ENCODE data around the gene PRRC2A. TPM values are rescaled to one million over a fixed set of nuclear protein-coding genes. Genes with fewer than 3 reads are reported as not detected.

PRRC2A gene
- total RNA-seq, 2 experiments from 2014 or later: 246 to 257 TPM

DNA sequence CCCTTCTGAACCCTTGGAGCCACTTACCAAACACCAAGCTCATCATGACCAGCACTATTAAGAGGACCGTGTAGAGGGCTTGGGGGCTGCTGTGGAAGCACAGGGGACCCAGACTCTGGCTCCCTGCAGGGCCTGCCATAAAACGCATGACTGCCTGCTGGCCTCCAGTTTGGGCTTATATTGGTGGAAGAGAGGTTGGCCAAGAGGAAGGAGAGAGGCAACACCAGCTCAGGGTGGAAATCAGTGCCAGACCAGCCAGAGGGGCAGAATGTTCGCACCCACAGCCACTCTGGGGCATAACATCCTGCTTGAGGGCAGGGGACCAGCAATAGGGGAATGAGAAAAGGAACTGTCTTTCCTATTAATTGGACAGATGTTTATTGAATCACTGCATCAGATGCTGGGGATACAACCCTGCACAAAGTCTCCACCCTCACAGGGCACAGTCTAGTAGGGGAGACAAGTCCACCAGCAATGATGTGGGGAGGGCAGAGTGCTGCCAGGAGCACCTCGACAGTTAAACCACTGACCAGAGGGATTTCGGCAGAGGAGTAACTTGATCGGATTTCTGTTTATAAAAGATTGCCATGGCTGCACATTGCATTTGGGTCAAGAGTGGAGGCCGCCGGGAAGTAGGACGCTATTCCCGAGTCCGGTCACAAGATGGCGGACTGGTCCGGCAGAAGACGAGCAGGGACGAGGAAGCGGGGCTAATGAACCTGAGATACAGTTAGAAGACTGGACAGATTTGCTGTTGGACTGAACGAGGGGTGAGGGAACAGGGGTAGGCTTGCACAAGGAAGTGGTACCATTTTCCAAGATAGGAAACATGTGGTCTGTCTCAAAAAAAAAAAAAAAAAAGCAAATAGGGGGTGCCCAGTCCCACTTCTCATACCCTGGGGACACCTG, 60.0 kb downstream of the PRRC2A start, which contains the start of gene LY6G5C:
Gene LY6G5C, minus strand, starts transcription at position 842 of the 909 bp plus-strand sequence. Its CDS starts 694 bp downstream, at position 148.
- peaks cover 15% of the 10 kb centered on the region for H3K4me1 Mint-ChIP-seq (ENCODE audit: low read depth)
- no peaks in the 10 kb centered on the region for H3K27me3 Mint-ChIP-seq
- peak; percentile 82 for DNase-seq
- H3K36me3 Mint-ChIP-seq: no peaks in the 10 kb centered on the region
- intact Hi-C loops (cut with micrococcal nuclease): loop anchor here (1.0 to 5.0 kb wide), 3 partner anchors 58 to 272 kb away; no protein-coding TSS in a partner anchor
- H3K27ac Mint-ChIP-seq: peak within 1 kb of the TSS; percentile 44
- POLR2A ChIA-PET: interaction anchor here (0.8 to 1.0 kb wide), 3 partner anchors 16 to 89 kb away, joined by 3 read pairs; partner anchors contain the start of gene GPANK1
- H3K9me3 Mint-ChIP-seq: no peaks in the 10 kb centered on the region
- peak within 1 kb of the TSS; percentile 76 for H3K4me3 Mint-ChIP-seq
- CTCF ChIA-PET: interaction anchor here (0.7 to 1.5 kb wide), 17 partner anchors 9 to 279 kb away, joined by 3 to 10 read pairs (median 3); partner anchors contain the start of genes MSH5, NELFE and SKIC2

DNA sequence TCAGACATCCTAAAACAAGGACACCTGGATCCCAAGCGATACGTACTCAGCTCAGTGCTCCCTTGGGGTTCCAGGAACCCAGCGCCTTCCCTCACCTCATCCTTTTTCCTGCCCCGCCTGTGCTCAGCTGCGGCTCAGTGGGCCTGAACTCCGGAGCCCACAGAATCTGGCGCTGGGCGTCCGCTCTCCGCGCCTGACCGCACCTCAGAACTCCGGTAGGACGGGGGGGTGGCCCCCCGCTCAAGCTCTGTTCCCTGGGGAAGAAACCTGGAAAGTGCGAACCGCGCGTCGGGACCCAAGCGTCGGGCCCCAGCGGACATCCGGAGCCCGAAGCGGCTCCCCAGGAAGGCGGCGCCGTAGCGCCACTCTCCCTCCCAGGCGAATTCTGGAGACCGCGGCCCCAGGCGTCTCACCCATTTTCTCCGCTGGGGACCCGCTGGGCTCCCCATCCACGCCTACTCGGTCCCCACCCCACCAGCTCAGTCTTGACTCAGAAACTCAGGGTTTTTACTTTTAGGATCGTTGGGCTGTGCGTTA, 60.7 kb downstream of the PRRC2A start:
- intact Hi-C loops (cut with micrococcal nuclease): loop anchor here (2.0 to 5.0 kb wide), 2 partner anchors 58 to 271 kb away; no protein-coding TSS in a partner anchor
- peaks cover 15% of the 10 kb centered on the region for H3K4me1 Mint-ChIP-seq (ENCODE audit: low read depth)
- peak overlapping the region; percentile 44 for H3K27ac Mint-ChIP-seq
- H3K27me3 Mint-ChIP-seq: no peaks in the 10 kb centered on the region
- POLR2A ChIA-PET: interaction anchor here (0.5 to 1.0 kb wide), 4 partner anchors 17 to 124 kb away, joined by 3 read pairs; partner anchors contain the start of gene GPANK1
- peak overlapping the region; percentile 76 for H3K4me3 Mint-ChIP-seq
- peak; percentile 67 for DNase-seq
- CTCF ChIA-PET: interaction anchor here (0.7 to 1.5 kb wide), 14 partner anchors 8 to 278 kb away, joined by 3 to 10 read pairs (median 4); partner anchors contain the start of genes MSH5, NELFE and SKIC2
- no peaks in the 10 kb centered on the region for H3K9me3 Mint-ChIP-seq
- H3K36me3 Mint-ChIP-seq: peaks cover 2% of the 10 kb centered on the region

DNA sequence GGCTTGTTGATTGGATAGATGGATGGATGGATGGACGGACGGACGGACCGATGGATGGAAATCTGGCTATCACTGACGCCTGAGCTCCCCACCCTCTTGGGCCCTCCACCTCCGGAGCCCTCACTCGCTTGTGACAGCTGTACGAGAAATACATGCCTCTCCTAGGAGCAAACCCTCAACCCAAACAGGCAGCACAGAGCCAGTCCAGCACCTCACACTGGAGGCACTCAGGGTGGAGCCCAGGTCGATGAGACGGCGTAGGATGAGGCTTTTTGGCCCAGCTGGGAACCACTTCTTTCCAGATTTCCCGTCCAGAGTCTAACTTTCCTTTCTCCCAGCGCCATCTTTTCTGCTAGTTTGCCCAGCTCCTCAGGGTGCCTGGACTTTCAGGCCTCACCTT, 63.1 kb downstream of the PRRC2A start:
- no peaks in the 10 kb centered on the region for H3K27me3 Mint-ChIP-seq
- ChIA-PET POLR2A (no interaction called here), CTCF (interaction anchor here (1.1 to 2.0 kb wide), 3 partner anchors 9 to 147 kb away, joined by 3 to 7 read pairs (median 4); no protein-coding TSS in a partner anchor)

DNA sequence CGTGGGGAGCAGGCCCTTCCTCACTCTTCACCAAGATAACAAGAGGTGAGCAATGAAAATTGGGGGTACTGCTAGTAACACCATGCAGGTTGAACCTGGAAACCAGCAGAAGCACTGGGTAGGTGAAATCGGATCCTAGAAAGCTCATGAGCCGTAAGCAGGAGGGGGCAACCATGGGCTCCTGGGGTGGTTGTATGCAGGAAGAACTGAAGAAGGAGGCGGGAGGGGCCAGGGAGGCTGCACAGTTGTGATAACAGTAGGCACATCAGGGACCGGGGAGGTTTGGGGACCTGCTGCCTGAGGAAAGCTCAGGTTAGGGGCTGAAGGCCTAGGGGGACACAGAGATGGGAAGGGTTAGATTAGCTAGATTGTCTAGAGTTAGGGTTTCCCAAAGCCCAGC, 66.0 kb downstream of the PRRC2A start:
- no peaks in the 10 kb centered on the region for H3K9me3 Mint-ChIP-seq
- H3K27ac Mint-ChIP-seq: peak overlapping the region; percentile 36
- intact Hi-C loops (cut with micrococcal nuclease): no loop called here
- ChIA-PET CTCF (no interaction called here), POLR2A (interaction anchor here (0.8 kb wide), 1 partner anchor 54 kb away, joined by 3 read pairs; the partner anchor contains the start of gene MSH5)
- no peak for DNase-seq
- H3K27me3 Mint-ChIP-seq: no peaks in the 10 kb centered on the region
- H3K4me3 Mint-ChIP-seq: no peak overlapping the region
- peaks cover 10% of the 10 kb centered on the region for H3K36me3 Mint-ChIP-seq
- H3K4me1 Mint-ChIP-seq (ENCODE audit: low read depth): peaks cover 9% of the 10 kb centered on the region

More for the DNA sequence above, 63.1 kb downstream of the PRRC2A start:
- H3K4me3 Mint-ChIP-seq: no peak overlapping the region
- peaks cover 8% of the 10 kb centered on the region for H3K36me3 Mint-ChIP-seq
- intact Hi-C loops (cut with micrococcal nuclease): loop anchor here (5.0 kb wide), 1 partner anchor 269 kb away; no protein-coding TSS in a partner anchor
- peaks cover 15% of the 10 kb centered on the region for H3K4me1 Mint-ChIP-seq (ENCODE audit: low read depth)
- H3K27ac Mint-ChIP-seq: no peak overlapping the region
- no peaks in the 10 kb centered on the region for H3K9me3 Mint-ChIP-seq
- no peak for DNase-seq

DNA sequence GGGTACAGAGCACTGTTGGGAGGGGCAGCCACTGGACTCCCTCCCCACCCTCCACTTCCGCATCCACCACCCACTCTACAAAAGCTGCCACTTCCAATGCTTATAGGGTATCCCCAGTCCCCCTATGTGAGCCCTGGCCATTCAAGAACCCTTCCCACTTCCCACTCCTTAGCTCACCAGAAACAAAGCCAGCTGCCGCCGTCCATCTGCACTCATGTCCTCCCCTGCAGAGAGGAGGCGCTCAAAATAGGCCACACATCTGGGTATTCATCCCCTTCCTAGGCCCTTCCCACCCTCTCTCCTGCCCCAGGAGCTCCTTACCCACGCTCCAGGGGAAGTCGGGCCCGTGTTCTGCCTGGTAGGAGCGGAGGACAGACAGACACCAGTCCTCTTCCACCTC, 66.8 kb downstream of the PRRC2A start:
- ChIA-PET POLR2A (no interaction called here), CTCF (no interaction called here)
- intact Hi-C loops (cut with micrococcal nuclease): no loop called here
- DNase-seq: no peak
- no peak overlapping the region for H3K4me3 Mint-ChIP-seq
- no peak overlapping the region for H3K27ac Mint-ChIP-seq
- H3K9me3 Mint-ChIP-seq: no peaks in the 10 kb centered on the region
- peaks cover 5% of the 10 kb centered on the region for H3K4me1 Mint-ChIP-seq (ENCODE audit: low read depth)
- H3K36me3 Mint-ChIP-seq: peaks cover 10% of the 10 kb centered on the region
- H3K27me3 Mint-ChIP-seq: no peaks in the 10 kb centered on the region

Small RNAs within 50 kb of the gene (microRNA-seq; reads per million reads assigned to microRNA genes)
- gene MIR6832 (ENCODE audit: borderline microRNAs expressed, borderline number of aligned reads, borderline replicate concordance): not detected

Other genes starting within 250 kb of the PRRC2A start
- 1 to 10 TPM; 7.1 to 8.6 TPM for gene MICA, start 217.1 kb upstream of the PRRC2A start, total RNA-seq
- 10 to 100 TPM; 21.1 to 23.2 TPM for gene MICB, start 122.6 kb upstream of the PRRC2A start, total RNA-seq
- gene MCCD1, start 91.8 kb upstream of the PRRC2A start, total RNA-seq: not detected
- gene DDX39B, start 78.7 kb upstream of the PRRC2A start, total RNA-seq: 100 to 1,000 TPM; 538 to 547 TPM
- gene ATP6V1G2, start 74.1 kb upstream of the PRRC2A start, total RNA-seq: 1 to 10 TPM; 1.4 to 1.6 TPM
- 10 to 100 TPM; 18.5 to 21.5 TPM for gene NFKBIL1, start 73.1 kb upstream of the PRRC2A start, total RNA-seq
- 100 to 1,000 TPM; 696 to 733 TPM for gene LTA, start 48.4 kb upstream of the PRRC2A start, total RNA-seq
- 100 to 1,000 TPM; 165 to 167 TPM for gene TNF, start 45.1 kb upstream of the PRRC2A start, total RNA-seq
- gene LTB, start 38.3 kb upstream of the PRRC2A start, total RNA-seq: 100 to 1,000 TPM; 161 to 164 TPM
- gene LST1, start 34.4 kb upstream of the PRRC2A start, total RNA-seq: 10 to 100 TPM; 15.7 to 16.9 TPM
- gene NCR3, start 27.7 kb upstream of the PRRC2A start, total RNA-seq: 10 to 100 TPM; 11.7 to 12.2 TPM
- gene AIF1, start 5.5 kb upstream of the PRRC2A start, total RNA-seq: 10 to 100 TPM; 26.1 to 29.0 TPM
- 100 to 1,000 TPM; 351 to 354 TPM for gene BAG6, start 31.9 kb downstream of the PRRC2A start, total RNA-seq
- 1 to 10 TPM; 2.9 to 3.1 TPM for gene APOM, start 35.2 kb downstream of the PRRC2A start, total RNA-seq
- gene C6orf47, start 40.1 kb downstream of the PRRC2A start, total RNA-seq: 10 to 100 TPM; 15.8 to 16.9 TPM
- 10 to 100 TPM; 31.6 to 32.3 TPM for gene GPANK1, start 44.3 kb downstream of the PRRC2A start, total RNA-seq
- 100 to 1,000 TPM; 227 to 234 TPM for gene CSNK2B, start 45.4 kb downstream of the PRRC2A start, total RNA-seq
- gene LY6G5B, start 49.3 kb downstream of the PRRC2A start, total RNA-seq: 10 to 100 TPM in 1 of 2 experiments, 1 to 10 TPM in 1; 9.2 to 11.6 TPM
- gene LY6G5C, start 60.4 kb downstream of the PRRC2A start, total RNA-seq: 1 to 10 TPM; 1.4 to 1.8 TPM
- 10 to 100 TPM; 29.1 to 29.6 TPM for gene ABHD16A, start 82.6 kb downstream of the PRRC2A start, total RNA-seq
- gene LY6G6F, start 86.2 kb downstream of the PRRC2A start, total RNA-seq: not detected
- gene LY6G6D, start 94.6 kb downstream of the PRRC2A start, total RNA-seq: not detected
- gene LY6G6C, start 101.0 kb downstream of the PRRC2A start, total RNA-seq: not detected
- not detected for gene MPIG6B, start 102.7 kb downstream of the PRRC2A start, total RNA-seq
- gene DDAH2, start 108.6 kb downstream of the PRRC2A start, total RNA-seq: 1 to 10 TPM; 6.2 to 6.6 TPM
- 100 to 1,000 TPM; 430 to 442 TPM for gene CLIC1, start 115.8 kb downstream of the PRRC2A start, total RNA-seq
- gene MSH5, start 119.3 kb downstream of the PRRC2A start, total RNA-seq: 10 to 100 TPM; 80.9 to 83.8 TPM
- 10 to 100 TPM; 11.3 to 13.2 TPM for gene SAPCD1, start 141.9 kb downstream of the PRRC2A start, total RNA-seq
- gene VWA7, start 156.6 kb downstream of the PRRC2A start, total RNA-seq: 1 to 10 TPM; 2.0 to 2.1 TPM
- gene VARS1, start 175.0 kb downstream of the PRRC2A start, total RNA-seq: 100 to 1,000 TPM; 141 to 153 TPM
- 100 to 1,000 TPM; 142 to 143 TPM for gene LSM2, start 186.3 kb downstream of the PRRC2A start, total RNA-seq
- gene HSPA1L, start 194.6 kb downstream of the PRRC2A start, total RNA-seq: 1 to 10 TPM; 2.0 TPM
- 10 to 100 TPM; 68.5 to 69.9 TPM for gene HSPA1A, start 194.8 kb downstream of the PRRC2A start, total RNA-seq
- 10 to 100 TPM; 59.5 to 62.3 TPM for gene HSPA1B, start 207.0 kb downstream of the PRRC2A start, total RNA-seq
- gene NEU1, start 242.1 kb downstream of the PRRC2A start, total RNA-seq: 10 to 100 TPM; 13.0 to 13.4 TPM

All from activated CD4-positive, alpha-beta memory T cell treated with anti-CD3 and anti-CD28 coated beads for 36 hours (primary cell).